ENCODE data around the gene TBCK.

Gene TBCK

DNA sequence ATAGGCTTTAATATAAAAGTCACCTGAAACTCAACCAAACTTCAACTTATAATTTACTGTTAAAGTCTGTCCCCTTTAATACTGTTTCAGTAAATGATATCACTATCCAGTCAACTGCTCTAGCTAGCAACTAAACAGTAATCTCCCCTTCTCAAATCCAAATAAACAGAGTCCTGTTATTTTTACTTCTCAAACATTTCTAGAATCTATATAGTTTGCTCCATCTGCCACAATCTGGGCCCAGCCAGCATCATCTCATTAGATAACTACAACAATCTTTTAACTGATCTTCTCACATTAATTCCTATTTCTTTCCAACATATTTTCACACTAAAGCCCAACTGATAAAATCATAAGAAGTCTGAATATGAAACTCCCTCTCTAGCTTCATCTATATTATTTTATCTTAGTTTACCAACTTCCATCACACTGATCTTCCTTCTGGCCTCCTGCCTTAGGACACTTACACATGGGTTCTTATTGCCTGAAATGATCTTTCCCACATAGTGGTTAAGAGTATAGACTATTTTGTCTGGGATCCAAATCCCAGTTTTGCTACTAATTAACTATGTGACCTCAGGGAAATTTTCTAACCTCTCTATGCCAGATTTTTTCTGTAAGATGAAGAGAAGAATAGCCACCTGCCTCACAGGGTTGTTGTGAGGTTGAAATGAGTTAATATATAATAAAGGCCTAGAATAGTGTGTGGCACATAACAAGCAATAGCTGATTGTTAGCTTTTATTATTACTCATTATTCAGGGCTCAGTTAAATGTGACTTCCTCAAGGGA, 18.6 kb downstream of the TBCK start:
- no peak for TF ChIP-seq CTCF (conservative IDR thresholded peaks at IDR 0.05; ENCODE audit: control insufficient read depth, insufficient read depth, low read depth, low read length)
- no peak overlapping the region for H3K4me3 ChIP-seq (ENCODE audit: control insufficient read depth, low read depth, low read length)
- DNase-seq (ENCODE audit: low read depth), result no peak

- no peak for DNase-seq (ENCODE audit: low read depth)
- H3K4me3 ChIP-seq (ENCODE audit: control insufficient read depth, low read depth, low read length), result no peak overlapping the region
- no peak for TF ChIP-seq CTCF (conservative IDR thresholded peaks at IDR 0.05; ENCODE audit: control insufficient read depth, insufficient read depth, low read depth, low read length)
Observed at GRCh38 chr4:106294062-106294461, 21.9 kb downstream of the TBCK start.

DNA sequence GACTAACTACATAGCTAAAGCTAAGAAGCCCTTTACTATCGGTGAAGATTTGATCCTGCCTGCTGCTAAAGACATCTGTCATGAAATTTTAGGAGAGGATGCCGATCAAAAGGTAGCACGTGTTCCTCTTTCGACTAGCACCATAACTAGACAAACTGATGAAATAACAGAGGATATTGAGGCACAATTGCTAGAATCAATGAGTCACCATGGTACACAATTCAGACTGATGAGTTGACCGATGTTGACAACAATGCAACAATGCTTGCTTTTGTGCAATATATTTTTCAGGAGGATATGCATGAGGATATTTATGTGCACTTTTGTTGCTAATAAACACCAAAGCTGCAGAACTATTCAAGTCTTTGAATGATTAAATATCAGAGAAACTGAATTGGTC, 24.3 kb downstream of the TBCK start:
- H3K4me3 ChIP-seq (ENCODE audit: control insufficient read depth, low read depth, low read length), result no peak overlapping the region
- DNase-seq (ENCODE audit: low read depth), result no peak
- no peak for TF ChIP-seq CTCF (conservative IDR thresholded peaks at IDR 0.05; ENCODE audit: control insufficient read depth, insufficient read depth, low read depth, low read length)

- no peak for TF ChIP-seq CTCF (conservative IDR thresholded peaks at IDR 0.05; ENCODE audit: control insufficient read depth, insufficient read depth, low read depth, low read length)
- no peak overlapping the region for H3K4me3 ChIP-seq (ENCODE audit: control insufficient read depth, low read depth, low read length)
Observed at GRCh38 chr4:106289737-106290136, 26.3 kb downstream of the TBCK start.

DNA sequence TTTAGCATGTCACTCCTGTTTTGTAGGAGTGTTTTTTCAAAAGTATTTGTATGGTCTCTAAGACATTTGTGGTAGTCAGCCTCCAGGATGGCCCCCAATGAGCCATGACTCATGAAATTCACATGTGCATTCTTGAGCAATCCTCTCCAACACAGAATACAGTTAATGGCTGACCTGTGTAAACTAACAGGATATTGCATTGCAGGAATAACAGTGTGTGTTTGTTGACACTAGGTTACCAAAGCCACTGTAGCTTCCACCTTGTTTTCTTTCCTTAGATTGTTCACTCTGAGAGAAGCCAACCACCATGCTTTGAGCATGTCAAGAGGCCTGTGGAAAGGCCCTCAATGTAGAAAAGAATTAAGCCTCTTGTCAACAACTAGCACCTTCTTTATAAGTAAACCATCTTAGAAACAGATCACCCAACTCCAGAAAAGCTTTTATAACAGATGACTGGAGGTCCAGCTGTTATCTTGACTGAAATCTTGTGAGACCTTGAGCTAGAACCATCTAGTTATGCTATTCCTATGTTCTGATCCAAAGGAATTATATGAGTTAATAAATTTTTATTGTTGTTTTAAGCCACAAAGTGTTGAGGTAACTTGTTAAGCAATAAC, 28.5 kb downstream of the TBCK start:
- peak; percentile 94 for DNase-seq (ENCODE audit: low read depth)
- no peak for TF ChIP-seq CTCF (conservative IDR thresholded peaks at IDR 0.05; ENCODE audit: control insufficient read depth, insufficient read depth, low read depth, low read length)
- H3K4me3 ChIP-seq (ENCODE audit: control insufficient read depth, low read depth, low read length), result no peak overlapping the region

More at GRCh38 chr4:106289737-106290136, 26.3 kb downstream of the TBCK start:
- no peak for DNase-seq (ENCODE audit: low read depth)

- no peak for TF ChIP-seq CTCF (conservative IDR thresholded peaks at IDR 0.05; ENCODE audit: control insufficient read depth, insufficient read depth, low read depth, low read length)
- no peak for DNase-seq (ENCODE audit: low read depth)
- H3K4me3 ChIP-seq (ENCODE audit: control insufficient read depth, low read depth, low read length), result no peak overlapping the region
Observed at GRCh38 chr4:106286611-106287010, 29.4 kb downstream of the TBCK start.

All from fibroblast of mammary gland (primary cell).